Measurements from ENCODE around the gene THSD7B. TPM values are rescaled to one million over a fixed set of nuclear protein-coding genes. Genes with fewer than 3 reads are reported as not detected.

Gene THSD7B
- total RNA-seq, 5 donors from 2014 or later (not counting 1 experiment from before 2014, with no cell fraction given) = not detected

GRCh38 chr2:137348301-137348700 is 583.0 kb downstream of the THSD7B start:
- no peaks in the 10 kb centered on the region for H3K4me1 ChIP-seq (ENCODE audit: control insufficient read depth in 1 of 2, extremely low read depth in 1 of 2, insufficient read depth in 2 of 2, low read length in 2 of 2)
- Mint-ChIP-seq H3K4me1 (no peaks in the 10 kb centered on the region), H3K27ac (no peak overlapping the region), H3K27me3 (no peaks in the 10 kb centered on the region), H3K4me3 (no peak overlapping the region), H3K36me3 (no peaks in the 10 kb centered on the region), H3K9me3 (peaks cover 0 to 5% (median 3%) of the 10 kb centered on the region in 3 donors)
- ChIA-PET CTCF (no interaction called here), POLR2A (no interaction called here)
- no peaks in the 10 kb centered on the region for H3K36me3 ChIP-seq (ENCODE audit: control insufficient read depth in 2 of 2, extremely low read depth in 1 of 2, insufficient read depth in 1 of 2, low read length in 1 of 2)
- no peak overlapping the region for H3K4me3 ChIP-seq (ENCODE audit: control insufficient read depth in 1 of 2, extremely low read depth in 1 of 2, low read length in 1 of 2)
- H3K27me3 ChIP-seq (replicated peaks in 1 of 2; ENCODE audit: control insufficient read depth in 2 of 2, extremely low read depth in 1 of 2, insufficient read depth in 2 of 2, low read length in 1 of 2) = no peaks in the 10 kb centered on the region
- 80% methylated on average over 1 of the region's 3 CpGs for whole genome bisulfite sequencing (ENCODE audit: insufficient coverage)
- no peak overlapping the region for H3K27ac ChIP-seq (ENCODE audit: low read length)
- ATAC-seq (replicated peaks in 1 of 4) = no peak
- no peak for DNase-seq
- H3K9me3 ChIP-seq = no peaks in the 10 kb centered on the region

GRCh38 chr2:137357634-137358033 is 592.3 kb downstream of the THSD7B start:
- Mint-ChIP-seq H3K4me3 (no peak overlapping the region), H3K4me1 (no peaks in the 10 kb centered on the region), H3K36me3 (no peaks in the 10 kb centered on the region), H3K27ac (no peak overlapping the region), H3K27me3 (no peaks in the 10 kb centered on the region), H3K9me3 (peaks cover 12 to 20% (median 17%) of the 10 kb centered on the region in 3 donors)
- no peaks in the 10 kb centered on the region for H3K36me3 ChIP-seq (ENCODE audit: control insufficient read depth in 2 of 2, extremely low read depth in 1 of 2, insufficient read depth in 1 of 2, low read length in 1 of 2)
- ATAC-seq (replicated peaks in 1 of 4) (no peak), DNase-seq (no peak)
- no peaks in the 10 kb centered on the region for H3K27me3 ChIP-seq (replicated peaks in 1 of 2; ENCODE audit: control insufficient read depth in 2 of 2, extremely low read depth in 1 of 2, insufficient read depth in 2 of 2, low read length in 1 of 2)
- no peak overlapping the region for H3K27ac ChIP-seq (ENCODE audit: low read length)
- ChIA-PET CTCF (no interaction called here), POLR2A (no interaction called here)
- no peaks in the 10 kb centered on the region for H3K9me3 ChIP-seq
- no peak overlapping the region for H3K4me3 ChIP-seq (ENCODE audit: control insufficient read depth in 1 of 2, extremely low read depth in 1 of 2, low read length in 1 of 2)
- no peaks in the 10 kb centered on the region for H3K4me1 ChIP-seq (ENCODE audit: control insufficient read depth in 1 of 2, extremely low read depth in 1 of 2, insufficient read depth in 2 of 2, low read length in 2 of 2)

GRCh38 chr2:137367361-137367760 is 602.0 kb downstream of the THSD7B start:
- DNase-seq (no peak), ATAC-seq (replicated peaks in 1 of 4) (no peak)
- Histone ChIP-seq H3K27me3 (replicated peaks in 1 of 2; ENCODE audit: control insufficient read depth in 2 of 2, extremely low read depth in 1 of 2, insufficient read depth in 2 of 2, low read length in 1 of 2) (no peaks in the 10 kb centered on the region), H3K9me3 (no peaks in the 10 kb centered on the region), H3K27ac (ENCODE audit: low read length) (no peak overlapping the region), H3K4me1 (ENCODE audit: control insufficient read depth in 1 of 2, extremely low read depth in 1 of 2, insufficient read depth in 2 of 2, low read length in 2 of 2) (no peaks in the 10 kb centered on the region), H3K4me3 (ENCODE audit: control insufficient read depth in 1 of 2, extremely low read depth in 1 of 2, low read length in 1 of 2) (no peak overlapping the region), H3K36me3 (ENCODE audit: control insufficient read depth in 2 of 2, extremely low read depth in 1 of 2, insufficient read depth in 1 of 2, low read length in 1 of 2) (no peaks in the 10 kb centered on the region)
- Mint-ChIP-seq H3K4me3 (no peak overlapping the region), H3K9me3 (peaks cover 7 to 13% (median 9%) of the 10 kb centered on the region in 3 donors), H3K27me3 (no peaks in the 10 kb centered on the region), H3K27ac (no peak overlapping the region), H3K4me1 (no peaks in the 10 kb centered on the region), H3K36me3 (no peaks in the 10 kb centered on the region)
- POLR2A ChIA-PET = no interaction called here
- CTCF ChIA-PET = no interaction called here
- no CpG with 5 or more reads among the region's 1 CpG for WGBS (ENCODE audit: insufficient coverage)

GRCh38 chr2:137369106-137369505 is 603.8 kb downstream of the THSD7B start:
- H3K27ac ChIP-seq (ENCODE audit: low read length) = no peak overlapping the region

GRCh38 chr2:137379186-137379585 is 613.8 kb downstream of the THSD7B start:
- Mint-ChIP-seq H3K36me3 (no peaks in the 10 kb centered on the region), H3K9me3 (peaks cover 7 to 14% (median 13%) of the 10 kb centered on the region in 3 donors), H3K4me1 (no peaks in the 10 kb centered on the region), H3K27me3 (no peaks in the 10 kb centered on the region), H3K4me3 (no peak overlapping the region), H3K27ac (no peak overlapping the region)
- DNase-seq (no peak), ATAC-seq (replicated peaks in 1 of 4) (no peak)
- no peaks in the 10 kb centered on the region for H3K27me3 ChIP-seq (replicated peaks in 1 of 2; ENCODE audit: control insufficient read depth in 2 of 2, extremely low read depth in 1 of 2, insufficient read depth in 2 of 2, low read length in 1 of 2)
- no peaks in the 10 kb centered on the region for H3K9me3 ChIP-seq
- H3K4me3 ChIP-seq (ENCODE audit: control insufficient read depth in 1 of 2, extremely low read depth in 1 of 2, low read length in 1 of 2) = no peak overlapping the region
- POLR2A ChIA-PET = no interaction called here
- H3K36me3 ChIP-seq (ENCODE audit: control insufficient read depth in 2 of 2, extremely low read depth in 1 of 2, insufficient read depth in 1 of 2, low read length in 1 of 2) = no peaks in the 10 kb centered on the region
- no peak overlapping the region for H3K27ac ChIP-seq (ENCODE audit: low read length)
- CTCF ChIA-PET = no interaction called here
- H3K4me1 ChIP-seq (ENCODE audit: control insufficient read depth in 1 of 2, extremely low read depth in 1 of 2, insufficient read depth in 2 of 2, low read length in 2 of 2) = no peaks in the 10 kb centered on the region
- WGBS (ENCODE audit: insufficient coverage) = no CpG with 5 or more reads among the region's 3 CpGs

More at GRCh38 chr2:137369106-137369505, 603.8 kb downstream of the THSD7B start:
- Mint-ChIP-seq H3K9me3 (peaks cover 2 to 5% (median 4%) of the 10 kb centered on the region in 3 donors), H3K4me1 (no peaks in the 10 kb centered on the region), H3K27ac (no peak overlapping the region), H3K4me3 (no peak overlapping the region), H3K27me3 (no peaks in the 10 kb centered on the region), H3K36me3 (no peaks in the 10 kb centered on the region)
- no peaks in the 10 kb centered on the region for H3K9me3 ChIP-seq
- H3K36me3 ChIP-seq (ENCODE audit: control insufficient read depth in 2 of 2, extremely low read depth in 1 of 2, insufficient read depth in 1 of 2, low read length in 1 of 2) = no peaks in the 10 kb centered on the region
- no peaks in the 10 kb centered on the region for H3K27me3 ChIP-seq (replicated peaks in 1 of 2; ENCODE audit: control insufficient read depth in 2 of 2, extremely low read depth in 1 of 2, insufficient read depth in 2 of 2, low read length in 1 of 2)
- ATAC-seq (replicated peaks in 1 of 4) (no peak), DNase-seq (no peak)
- H3K4me1 ChIP-seq (ENCODE audit: control insufficient read depth in 1 of 2, extremely low read depth in 1 of 2, insufficient read depth in 2 of 2, low read length in 2 of 2) = no peaks in the 10 kb centered on the region
- ChIA-PET CTCF (no interaction called here), POLR2A (no interaction called here)
- WGBS (ENCODE audit: insufficient coverage) = 100% methylated on average over 1 of the region's 2 CpGs
- no peak overlapping the region for H3K4me3 ChIP-seq (ENCODE audit: control insufficient read depth in 1 of 2, extremely low read depth in 1 of 2, low read length in 1 of 2)

GRCh38 chr2:137380610-137381009 is 615.3 kb downstream of the THSD7B start:
- H3K36me3 ChIP-seq (ENCODE audit: control insufficient read depth in 2 of 2, extremely low read depth in 1 of 2, insufficient read depth in 1 of 2, low read length in 1 of 2) = no peaks in the 10 kb centered on the region
- WGBS (ENCODE audit: insufficient coverage) = 67% methylated on average over 1 of the region's 4 CpGs
- H3K27me3 ChIP-seq (replicated peaks in 1 of 2; ENCODE audit: control insufficient read depth in 2 of 2, extremely low read depth in 1 of 2, insufficient read depth in 2 of 2, low read length in 1 of 2) = no peaks in the 10 kb centered on the region
- no peak overlapping the region for H3K27ac ChIP-seq (ENCODE audit: low read length)
- H3K4me3 ChIP-seq (ENCODE audit: control insufficient read depth in 1 of 2, extremely low read depth in 1 of 2, low read length in 1 of 2) = no peak overlapping the region
- Mint-ChIP-seq H3K4me3 (no peak overlapping the region), H3K4me1 (no peaks in the 10 kb centered on the region), H3K27me3 (no peaks in the 10 kb centered on the region), H3K27ac (no peak overlapping the region), H3K36me3 (no peaks in the 10 kb centered on the region), H3K9me3 (peaks cover 7 to 14% (median 11%) of the 10 kb centered on the region in 3 donors)
- ATAC-seq (replicated peaks in 1 of 4) (no peak), DNase-seq (no peak)
- ChIA-PET POLR2A (no interaction called here), CTCF (no interaction called here)
- H3K4me1 ChIP-seq (ENCODE audit: control insufficient read depth in 1 of 2, extremely low read depth in 1 of 2, insufficient read depth in 2 of 2, low read length in 2 of 2) = no peaks in the 10 kb centered on the region
- H3K9me3 ChIP-seq = no peaks in the 10 kb centered on the region

GRCh38 chr2:137381731-137382130 is 616.4 kb downstream of the THSD7B start:
- Histone ChIP-seq H3K9me3 (no peaks in the 10 kb centered on the region), H3K4me3 (ENCODE audit: control insufficient read depth in 1 of 2, extremely low read depth in 1 of 2, low read length in 1 of 2) (no peak overlapping the region), H3K36me3 (ENCODE audit: control insufficient read depth in 2 of 2, extremely low read depth in 1 of 2, insufficient read depth in 1 of 2, low read length in 1 of 2) (no peaks in the 10 kb centered on the region), H3K4me1 (ENCODE audit: control insufficient read depth in 1 of 2, extremely low read depth in 1 of 2, insufficient read depth in 2 of 2, low read length in 2 of 2) (no peaks in the 10 kb centered on the region), H3K27me3 (replicated peaks in 1 of 2; ENCODE audit: control insufficient read depth in 2 of 2, extremely low read depth in 1 of 2, insufficient read depth in 2 of 2, low read length in 1 of 2) (no peaks in the 10 kb centered on the region), H3K27ac (ENCODE audit: low read length) (no peak overlapping the region)
- ChIA-PET CTCF (no interaction called here), POLR2A (no interaction called here)
- H3K27me3 Mint-ChIP-seq = no peaks in the 10 kb centered on the region
- no peak overlapping the region for H3K4me3 Mint-ChIP-seq
- H3K9me3 Mint-ChIP-seq = peaks cover 7 to 14% (median 11%) of the 10 kb centered on the region in 3 donors
- H3K27ac Mint-ChIP-seq = no peak overlapping the region
- no peaks in the 10 kb centered on the region for H3K4me1 Mint-ChIP-seq
- DNase-seq (no peak), ATAC-seq (replicated peaks in 1 of 4) (no peak)
- no peaks in the 10 kb centered on the region for H3K36me3 Mint-ChIP-seq
- WGBS (ENCODE audit: insufficient coverage) = 82% methylated on average over 8 of the region's 8 CpGs
